GM21515 (cell line): ENCODE results near the gene WDR12.
"Not testable (repeated sequence)": the region's sequence is repeated elsewhere in the genome, so short reads cannot be mapped to it uniquely, and the experiment has no call there.

Experiments used
- ATAC-seq: cut with Tn5 transposase; IDR thresholded peaks from one replicate; pipeline ENCODE4 v1.9.1; 2021; ENCODE audit not compliant: unreplicated experiment

The WDR12 gene

GRCh38 chr2:202911512-202912341 lies at the start of gene WDR12, which contains the start of gene CARF:
TSS of gene WDR12 (minus strand) at chr2:202911673. CDS start at chr2:202911476, 197 bp downstream.
TSS of gene CARF (plus strand) at chr2:202912275. CDS start at chr2:202941903, 29,628 bp downstream.
- peak; percentile 71 for ATAC-seq

DNA sequence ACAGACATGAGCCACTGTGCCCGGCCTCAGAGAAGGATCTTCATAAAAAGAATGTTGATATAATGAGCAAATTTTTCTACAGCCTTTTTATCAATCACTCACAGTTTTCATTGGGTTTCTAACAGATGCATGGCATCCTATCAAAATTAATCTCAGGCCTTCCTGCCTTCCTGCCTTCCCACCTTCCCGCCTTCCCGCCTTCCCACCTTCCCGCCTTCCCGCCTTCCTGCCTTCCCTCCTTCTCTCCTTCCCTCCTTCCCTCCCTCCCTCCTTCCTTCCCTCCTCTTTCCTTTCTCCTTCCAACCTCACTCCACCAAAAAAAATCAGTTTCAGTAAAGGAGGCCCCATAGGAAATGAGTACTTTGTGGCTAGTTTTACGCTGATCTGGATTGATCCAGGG lies 49.1 kb upstream of the WDR12 start:
- ATAC-seq: no peak

DNA sequence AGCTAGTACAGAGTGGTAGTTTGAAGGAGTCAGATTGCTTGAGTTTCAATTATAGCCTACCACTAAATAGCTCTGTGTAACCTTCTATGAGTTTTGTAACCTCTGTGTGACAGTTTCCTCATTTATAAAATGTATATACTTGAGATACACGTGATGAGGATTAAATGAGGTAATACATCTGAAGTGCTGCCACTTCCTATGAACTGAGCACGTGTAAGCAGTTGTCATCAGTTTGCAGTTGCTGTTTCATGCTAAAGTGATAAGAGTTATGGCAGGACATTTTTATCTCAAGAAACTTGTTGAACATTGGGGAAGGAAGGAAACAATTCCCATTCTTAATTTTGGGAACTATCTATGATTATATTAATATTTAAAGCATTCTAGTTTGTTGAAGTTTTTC lies 39.1 kb upstream of the WDR12 start:
- no peak for ATAC-seq

DNA sequence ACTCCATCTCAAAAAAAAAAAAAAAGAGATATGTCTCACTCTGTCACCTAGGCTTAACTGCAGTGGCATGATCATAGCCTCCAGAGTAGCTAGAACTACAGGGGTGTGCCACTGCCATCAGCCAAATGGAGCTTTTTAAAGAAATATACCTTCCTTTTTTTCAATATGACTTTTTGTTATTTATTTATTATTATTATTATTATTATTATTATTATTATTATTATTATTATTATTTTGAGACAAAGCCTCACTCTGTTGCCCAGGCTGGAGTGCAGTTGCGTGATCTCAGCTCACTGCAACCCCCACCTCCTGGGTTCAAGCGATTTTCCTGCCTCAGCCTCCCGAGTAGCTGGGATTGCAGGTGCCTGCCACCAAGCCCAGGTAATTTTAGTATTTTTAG lies 37.9 kb upstream of the WDR12 start:
- ATAC-seq: not testable (repeated sequence)

- no peak for ATAC-seq
These were observed 34.0 kb upstream of the WDR12 start for GRCh38 chr2:202945497-202945896.

DNA sequence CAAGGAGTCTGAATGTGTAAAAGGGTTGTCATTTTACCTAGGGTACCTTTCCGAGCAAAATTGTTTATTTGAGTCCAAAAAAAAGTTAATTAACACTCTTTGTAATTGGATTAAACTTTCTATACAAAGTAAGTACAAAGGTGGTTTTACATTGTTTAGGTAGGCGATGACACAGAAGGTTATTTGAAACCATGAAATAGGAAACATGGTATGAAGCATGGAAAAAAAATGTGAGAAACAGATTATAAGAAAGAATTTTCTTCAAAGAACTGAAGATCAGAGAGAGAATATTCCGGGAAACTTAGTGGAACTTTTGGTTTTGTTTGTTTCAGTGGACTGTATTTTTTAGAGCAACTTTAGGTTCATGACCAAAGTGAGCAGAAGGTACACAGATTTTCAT lies 33.3 kb upstream of the WDR12 start:
- ATAC-seq: no peak

DNA sequence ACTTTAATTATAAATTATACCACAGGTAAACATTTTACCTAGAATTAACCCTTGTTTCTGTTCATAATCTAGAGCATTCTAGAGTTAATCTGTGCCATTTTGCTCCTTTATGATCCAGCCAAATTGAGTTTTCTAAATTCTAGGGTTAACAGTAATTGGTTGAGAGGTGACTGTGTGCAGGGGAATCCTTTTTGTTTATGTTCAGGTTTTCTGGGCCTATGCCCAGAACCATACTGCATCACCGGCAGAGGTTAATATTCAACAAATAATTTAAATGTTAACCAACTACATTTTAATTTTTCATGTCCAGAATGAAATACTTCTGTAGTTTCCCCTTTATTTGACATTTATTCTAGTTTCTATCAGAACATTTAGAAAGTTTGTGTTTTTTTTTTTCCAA lies 32.9 kb upstream of the WDR12 start:
- ATAC-seq: no peak

GRCh38 chr2:202941771-202942170 lies 30.3 kb upstream of the WDR12 start:
- ATAC-seq: no peak

DNA sequence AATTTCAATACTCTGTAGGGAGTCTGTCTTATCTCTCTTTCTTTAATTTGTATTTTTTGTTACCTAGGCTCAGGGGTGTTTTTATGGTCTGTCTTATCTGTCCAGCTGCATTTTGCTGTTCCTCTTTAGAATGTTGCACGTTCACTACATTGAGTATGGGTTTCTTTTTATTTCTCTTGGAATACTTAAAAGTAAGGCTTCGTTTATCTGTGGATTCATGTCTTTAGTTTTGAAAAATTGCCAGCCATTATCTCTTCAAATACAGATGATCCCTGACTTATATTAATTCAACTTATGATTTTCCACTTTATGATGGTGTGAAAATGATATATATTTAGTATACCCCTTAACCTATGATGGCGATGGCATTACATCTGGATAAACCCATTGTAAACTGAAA lies 27.5 kb upstream of the WDR12 start:
- ATAC-seq: no peak

GRCh38 chr2:202934456-202934855 lies 23.0 kb upstream of the WDR12 start:
- no peak for ATAC-seq

DNA sequence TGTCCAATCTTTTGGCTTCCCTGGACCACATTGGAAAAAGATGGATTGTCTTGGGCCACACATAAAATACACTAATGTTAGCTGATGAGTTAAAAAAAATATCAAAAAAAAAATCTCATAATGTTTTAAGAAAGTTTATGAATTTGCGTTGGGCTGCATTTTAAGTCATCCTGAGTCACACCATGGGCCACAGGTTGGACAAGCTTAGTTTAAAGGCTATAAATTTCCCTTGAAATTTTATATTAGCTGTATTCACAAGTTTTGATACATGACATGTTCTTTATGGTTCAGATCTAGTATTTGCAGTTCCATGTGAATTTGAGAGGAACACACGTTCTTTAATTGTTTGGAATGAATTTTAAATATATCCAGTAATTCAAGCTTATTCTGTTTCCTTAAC lies 22.5 kb upstream of the WDR12 start:
- no peak for ATAC-seq

DNA sequence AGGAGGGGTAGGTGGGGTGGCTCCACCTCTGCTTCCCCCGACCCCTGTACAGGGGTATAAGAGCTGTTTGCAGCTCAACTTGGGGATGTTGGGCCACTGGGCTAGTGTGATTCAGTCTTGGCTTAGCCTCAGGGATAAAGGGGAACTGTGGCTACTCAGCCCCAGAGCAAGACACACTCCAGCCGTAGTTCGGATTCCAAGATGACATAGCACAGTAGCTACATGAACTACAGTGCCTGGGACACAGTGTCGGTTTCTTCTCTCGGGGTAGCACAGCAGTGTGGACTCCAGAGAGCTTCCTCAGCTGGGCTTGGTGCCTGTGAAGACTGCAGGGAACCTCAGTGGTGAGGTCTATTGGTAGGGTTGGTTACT lies 21.7 kb upstream of the WDR12 start:
- ATAC-seq: no peak

GRCh38 chr2:202932425-202933138 lies 21.1 kb upstream of the WDR12 start:
- no peak for ATAC-seq

- no peak for ATAC-seq
These were observed 7.4 kb upstream of the WDR12 start for GRCh38 chr2:202918860-202919259.

DNA sequence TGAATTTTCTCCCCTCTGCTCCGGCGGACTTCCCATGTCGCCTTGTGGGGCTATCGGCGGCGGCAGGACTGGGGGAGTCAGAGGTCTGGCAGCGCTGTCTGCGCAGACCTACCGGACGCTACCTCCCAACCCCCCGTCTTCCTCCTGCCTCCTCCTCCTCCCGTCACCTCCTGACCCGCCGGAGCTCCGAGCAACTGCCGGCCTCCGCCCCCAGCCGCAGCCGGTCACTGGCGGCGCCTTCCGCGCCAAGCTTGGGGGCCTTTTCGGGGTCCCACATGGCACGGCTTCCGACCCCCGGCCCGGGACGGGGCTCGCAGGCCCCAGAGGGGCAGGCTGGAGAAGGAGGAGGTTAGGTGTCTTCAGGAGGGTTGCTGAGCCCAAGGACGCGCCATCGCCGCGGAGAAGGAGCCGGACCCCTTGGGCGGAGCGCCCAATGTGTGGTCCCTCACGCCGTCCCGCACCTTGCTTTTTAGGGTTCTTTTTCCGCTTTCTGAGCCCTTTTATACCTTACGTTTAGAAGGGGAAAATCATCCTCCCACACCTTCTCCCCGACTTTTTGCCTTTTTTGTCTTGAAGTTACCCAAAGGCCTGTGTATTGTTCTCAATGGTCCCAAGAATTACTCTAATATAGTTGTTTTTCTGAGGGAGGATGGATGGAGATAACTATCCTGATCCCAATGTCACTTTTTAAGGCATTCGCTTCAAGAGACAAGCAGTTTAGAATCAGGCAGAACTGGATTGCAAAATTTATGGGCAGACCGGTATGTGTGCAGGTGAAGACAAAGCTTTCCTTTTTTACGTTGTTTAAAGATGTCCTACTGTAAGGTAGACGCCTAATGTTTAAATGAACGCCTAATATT lies 1.1 kb upstream of the WDR12 start:
- ATAC-seq: peak; percentile 55

DNA sequence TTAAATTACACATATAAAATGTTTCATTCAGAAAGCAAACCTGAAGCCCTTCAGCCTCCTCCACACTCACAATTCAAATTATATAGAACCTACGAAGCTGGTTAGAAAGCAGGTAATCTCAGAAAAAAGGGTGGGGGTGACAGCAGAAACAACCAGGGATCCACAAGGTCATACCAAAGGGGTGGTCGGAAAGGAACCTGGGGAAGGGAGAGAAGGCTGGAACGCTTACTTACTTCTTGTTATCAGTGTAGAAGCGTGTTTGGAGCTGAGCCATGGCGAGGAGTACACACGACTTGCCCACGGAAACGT lies 316 bp downstream of the WDR12 start:
- peak; percentile 12 for ATAC-seq

GRCh38 chr2:202910698-202911097 lies 775 bp downstream of the WDR12 start:
- no peak for ATAC-seq

DNA sequence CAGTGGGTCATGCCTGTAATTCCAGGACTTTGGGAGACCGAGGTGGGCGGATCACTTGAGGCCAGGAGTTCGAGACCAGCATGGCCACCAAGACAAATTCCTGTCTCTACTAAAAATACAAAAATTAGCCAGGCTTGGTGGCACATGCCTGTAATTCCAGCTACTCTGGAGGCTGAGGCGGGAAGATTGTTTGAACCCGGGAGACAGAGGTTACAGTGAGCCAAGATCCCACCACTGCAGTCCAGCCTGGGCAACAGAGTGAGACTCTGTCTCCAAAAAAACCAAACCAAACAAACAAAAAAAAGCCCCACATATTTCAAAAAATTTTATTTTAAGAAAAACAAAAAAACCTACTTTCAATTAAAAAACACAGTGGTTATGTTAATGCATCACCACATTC lies 1.2 kb downstream of the WDR12 start:
- ATAC-seq: not testable (repeated sequence)

GRCh38 chr2:202909394-202910192 lies 1.9 kb downstream of the WDR12 start:
- no peak for ATAC-seq

DNA sequence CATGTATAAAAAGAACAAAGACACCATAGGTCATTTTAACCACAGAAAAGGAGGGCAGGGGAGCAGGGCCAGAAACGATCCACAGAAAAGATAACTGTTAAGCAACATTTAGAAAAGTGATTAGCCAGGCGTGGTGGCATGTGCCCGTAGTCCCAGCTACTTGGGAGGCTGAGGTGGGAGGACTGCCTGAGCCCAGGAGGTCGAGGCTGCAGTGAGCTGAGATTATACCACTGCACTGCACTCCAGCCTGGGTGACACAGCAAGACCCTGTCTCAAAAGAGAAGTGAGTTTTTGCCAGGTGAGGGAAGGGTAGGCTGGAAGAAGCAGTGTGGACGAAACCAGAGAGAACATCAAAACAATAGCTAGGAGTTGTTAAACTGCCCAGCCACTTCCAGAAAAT lies 3.3 kb downstream of the WDR12 start:
- ATAC-seq: no peak

GRCh38 chr2:202905507-202905906 lies 6.0 kb downstream of the WDR12 start:
- not testable (repeated sequence) for ATAC-seq
